ENCODE measurements around the gene TTC39B. TPM values are rescaled to one million over a fixed set of nuclear protein-coding genes. Genes with fewer than 3 reads are reported as not detected.
A peak's percentile ranks its signal among the peaks of the same experiment; 100 is the strongest.

The TTC39B gene
- total RNA-seq, 1 donor from 2014 or later = 8.5 TPM

GRCh38 chr9:15153961-15154360, 153.1 kb downstream of the TTC39B start:
- TF ChIP-seq CTCF (conservative IDR thresholded peaks at IDR 0.05) = no peak
- peaks cover 25% of the 10 kb centered on the region for H3K4me1 Mint-ChIP-seq (ENCODE audit: unreplicated experiment)
- peaks cover 11% of the 10 kb centered on the region for H3K27me3 Mint-ChIP-seq
- no peak for DNase-seq (ENCODE audit: extremely low spot score, unreplicated experiment)
- H3K36me3 Mint-ChIP-seq = no peaks in the 10 kb centered on the region
- no peaks in the 10 kb centered on the region for H3K9me3 Mint-ChIP-seq
- no peak overlapping the region for H3K4me3 Mint-ChIP-seq
- no peak overlapping the region for H3K27ac Mint-ChIP-seq

GRCh38 chr9:15150939-15151338, 156.1 kb downstream of the TTC39B start:
- peaks cover 23% of the 10 kb centered on the region for H3K27me3 Mint-ChIP-seq
- no peak overlapping the region for H3K27ac Mint-ChIP-seq
- peaks cover 28% of the 10 kb centered on the region for H3K4me1 Mint-ChIP-seq (ENCODE audit: unreplicated experiment)
- no peak for TF ChIP-seq CTCF (conservative IDR thresholded peaks at IDR 0.05)
- H3K36me3 Mint-ChIP-seq = no peaks in the 10 kb centered on the region
- no peak overlapping the region for H3K4me3 Mint-ChIP-seq
- H3K9me3 Mint-ChIP-seq = no peaks in the 10 kb centered on the region
- DNase-seq (ENCODE audit: extremely low spot score, unreplicated experiment) = no peak

GRCh38 chr9:15149450-15149849, 157.6 kb downstream of the TTC39B start:
- Mint-ChIP-seq H3K4me3 (no peak overlapping the region), H3K27me3 (peaks cover 33% of the 10 kb centered on the region), H3K9me3 (no peaks in the 10 kb centered on the region), H3K4me1 (ENCODE audit: unreplicated experiment) (peaks cover 32% of the 10 kb centered on the region), H3K27ac (no peak overlapping the region), H3K36me3 (no peaks in the 10 kb centered on the region)
- no peak for DNase-seq (ENCODE audit: extremely low spot score, unreplicated experiment)
- no peak for TF ChIP-seq CTCF (conservative IDR thresholded peaks at IDR 0.05)

- Mint-ChIP-seq H3K27ac (no peak overlapping the region), H3K4me1 (ENCODE audit: unreplicated experiment) (peaks cover 34% of the 10 kb centered on the region), H3K36me3 (no peaks in the 10 kb centered on the region), H3K27me3 (peaks cover 38% of the 10 kb centered on the region), H3K4me3 (peak overlapping the region; percentile 44), H3K9me3 (no peaks in the 10 kb centered on the region)
- no peak for TF ChIP-seq CTCF (conservative IDR thresholded peaks at IDR 0.05)
- no peak for DNase-seq (ENCODE audit: extremely low spot score, unreplicated experiment)
Observed at GRCh38 chr9:15146268-15146700, 160.7 kb downstream of the TTC39B start.

GRCh38 chr9:15144622-15145061, 162.4 kb downstream of the TTC39B start:
- H3K27me3 Mint-ChIP-seq = peaks cover 35% of the 10 kb centered on the region
- H3K4me3 Mint-ChIP-seq = no peak overlapping the region
- H3K9me3 Mint-ChIP-seq = no peaks in the 10 kb centered on the region
- no peak for DNase-seq (ENCODE audit: extremely low spot score, unreplicated experiment)
- peaks cover 38% of the 10 kb centered on the region for H3K4me1 Mint-ChIP-seq (ENCODE audit: unreplicated experiment)
- TF ChIP-seq CTCF (conservative IDR thresholded peaks at IDR 0.05) = no peak
- no peaks in the 10 kb centered on the region for H3K36me3 Mint-ChIP-seq
- no peak overlapping the region for H3K27ac Mint-ChIP-seq

All from type B pancreatic cell (in vitro differentiated cells).